ENCODE results near the gene LRRC59. TPM values are rescaled to one million over a fixed set of nuclear protein-coding genes. Genes with fewer than 3 reads are reported as not detected.

The LRRC59 gene
- total and polyA plus RNA-seq, 2 of the 13 experiments (the other 11 are each of a cell fraction or from before 2014, with no cell fraction given) = 87.3 to 222 TPM

DNA sequence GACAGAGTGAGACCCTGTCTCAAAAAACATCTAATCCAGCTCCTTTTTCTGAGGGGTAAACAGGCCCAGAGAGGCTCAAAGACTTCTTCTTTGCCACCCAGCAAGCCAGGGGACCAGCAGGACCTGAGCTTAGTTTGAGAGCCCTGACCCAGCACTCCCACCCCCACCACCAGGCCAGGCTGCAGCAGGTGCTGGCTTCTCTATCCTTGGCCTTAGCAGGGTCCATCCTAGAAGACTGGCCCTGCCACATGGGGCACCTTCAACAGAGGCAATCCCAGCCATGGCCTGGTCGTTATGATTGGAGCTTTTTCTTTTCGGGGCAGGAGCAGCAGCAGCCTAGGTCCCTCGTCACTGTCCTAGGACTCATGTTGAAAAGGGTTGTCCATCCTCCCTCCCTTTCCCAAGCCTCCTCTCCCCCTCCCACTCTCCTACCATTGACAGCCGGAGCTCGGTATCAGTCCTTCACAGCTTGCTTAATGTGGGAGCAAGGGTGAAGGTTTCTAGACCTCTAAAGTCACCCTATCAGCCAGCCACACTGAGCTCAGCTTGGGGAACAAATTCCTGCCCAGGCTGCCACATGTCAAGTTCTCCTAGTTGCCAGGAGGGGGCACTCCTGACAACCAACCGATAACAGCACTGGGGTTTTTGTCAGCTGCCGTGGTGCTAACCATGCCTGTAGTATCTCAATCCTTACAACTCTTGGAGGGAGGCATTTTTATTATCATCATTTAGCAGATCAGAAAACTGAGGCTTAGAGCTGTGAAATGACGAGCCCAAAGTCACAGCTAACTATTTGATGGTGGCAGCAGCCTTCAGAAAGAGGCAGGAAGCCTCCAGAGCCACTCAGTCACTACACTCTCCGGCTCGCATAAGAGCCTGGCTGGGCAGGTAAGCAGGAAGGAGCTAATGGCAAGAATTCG, 35.5 kb downstream of the LRRC59 start:
- ATAC-seq (peak; percentile 70), DNase-seq (ENCODE audit: low spot score) (peak; percentile 75)
- no peak overlapping the region for H3K9ac ChIP-seq (ENCODE audit: insufficient read depth, low read depth, low read length)
- 0 out of 2 replicates have a peak, but pooled peaks have one; percentile 29 for TF ChIP-seq ETV6 (CRISPR knock-in tag; conservative IDR thresholded peaks at IDR 0.05)
- 0 out of 2 replicates have a peak, but pooled peaks have one; percentile 10 for TF ChIP-seq SALL2 (CRISPR knock-in tag; IDR thresholded peaks at IDR 0.05)
- TF ChIP-seq KAT8 (CRISPR knock-in tag; IDR thresholded peaks at IDR 0.05) = peak; percentile 57
- no peak for TF ChIP-seq MXD1 (CRISPR knock-in tag; IDR thresholded peaks at IDR 0.05)
- TF ChIP-seq, protein P1, sequence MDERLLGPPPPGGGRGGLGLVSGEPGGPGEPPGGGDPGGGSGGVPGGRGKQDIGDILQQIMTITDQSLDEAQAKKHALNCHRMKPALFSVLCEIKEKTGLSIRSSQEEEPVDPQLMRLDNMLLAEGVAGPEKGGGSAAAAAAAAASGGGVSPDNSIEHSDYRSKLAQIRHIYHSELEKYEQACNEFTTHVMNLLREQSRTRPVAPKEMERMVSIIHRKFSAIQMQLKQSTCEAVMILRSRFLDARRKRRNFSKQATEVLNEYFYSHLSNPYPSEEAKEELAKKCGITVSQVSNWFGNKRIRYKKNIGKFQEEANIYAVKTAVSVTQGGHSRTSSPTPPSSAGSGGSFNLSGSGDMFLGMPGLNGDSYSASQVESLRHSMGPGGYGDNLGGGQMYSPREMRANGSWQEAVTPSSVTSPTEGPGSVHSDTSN (CRISPR knock-in tag; IDR thresholded peaks at IDR 0.05) = peak; percentile 48
- no peak for TF ChIP-seq ZMYM3 (CRISPR knock-in tag; IDR thresholded peaks at IDR 0.05)
- 0 out of 2 replicates have a peak, but pooled peaks have one; percentile 24 for TF ChIP-seq ZNF639 (CRISPR knock-in tag; conservative IDR thresholded peaks at IDR 0.05)
- no peak for TF ChIP-seq LRRFIP1 (CRISPR knock-in tag; conservative IDR thresholded peaks at IDR 0.05)
- TF ChIP-seq SSRP1 (CRISPR knock-in tag; IDR thresholded peaks at IDR 0.05) = peak; percentile 88
- no peak for TF ChIP-seq ZNF550 (CRISPR knock-in tag; IDR thresholded peaks at IDR 0.05; ENCODE audit: borderline replicate concordance)
- no peak for TF ChIP-seq ELF3 (CRISPR knock-in tag; IDR thresholded peaks at IDR 0.05)
- no peak for TF ChIP-seq ONECUT2 (CRISPR knock-in tag; IDR thresholded peaks at IDR 0.05)
- TF ChIP-seq KAT2B (IDR thresholded peaks at IDR 0.05; ENCODE audit: borderline replicate concordance, low read depth, low read length) = no peak
- TF ChIP-seq TCF7L2 (IDR thresholded peaks at IDR 0.05; ENCODE audit: low read depth, low read length) = no peak

More for the DNA sequence above, 35.5 kb downstream of the LRRC59 start:
- in situ Hi-C loops (cut with HindIII; ENCODE audit: extremely low pct_ligation_motif_present, low pct_unique_long_range_greater_than_20kb) = no loop called here
- no peaks in the 10 kb centered on the region for H3K9me3 ChIP-seq (ENCODE audit: low read length)
- ChIA-PET CTCF (ENCODE audit: low intra/inter-chr PET ratio, low total read pairs) (interaction anchor here (0.8 to 2.0 kb wide), 2 partner anchors 36 to 117 kb away, joined by 3 to 20 read pairs; partner anchors contain the start of genes LRRC59 and RSAD1), POLR2A (interaction anchor here (0.7 to 2.7 kb wide), 10 partner anchors 9 to 181 kb away, joined by 3 to 21 read pairs (median 6); partner anchors contain the start of genes LRRC59 and XYLT2)
- H3K36me3 ChIP-seq (replicated peaks in 1 of 2; ENCODE audit: control insufficient read depth in 1 of 2, insufficient read depth in 2 of 2, low read length in 2 of 2) = peaks cover 15 to 39% of the 10 kb centered on the region in 2 experiments
- H3K79me2 ChIP-seq (ENCODE audit: insufficient read depth, low read length) = no peaks in the 10 kb centered on the region
- peaks cover 44% of the 10 kb centered on the region for H3K4me1 ChIP-seq (ENCODE audit: insufficient read depth, low read length)
- no peak overlapping the region for H3K4me2 ChIP-seq (ENCODE audit: low read depth, low read length)
- H3K4me3 ChIP-seq (replicated peaks in 1 of 3; ENCODE audit: insufficient read depth in 1 of 3, low read depth in 2 of 3, low read length in 3 of 3) = no peak overlapping the region
- no peak overlapping the region for H2AFZ ChIP-seq (ENCODE audit: low read length)
- FAIRE-seq = peak; percentile 97
- intact Hi-C loops (cut with micrococcal nuclease; ENCODE audit: unreplicated experiment) = loop anchor here (1.0 kb wide), 1 partner anchor 117 kb away; no protein-coding TSS in a partner anchor
- 33% methylated on average over 11 of the region's 11 CpGs for WGBS (ENCODE audit: low lambda C conversion rate)
- no peaks in the 10 kb centered on the region for H3K27me3 ChIP-seq (ENCODE audit: control insufficient read depth in 1 of 2, insufficient read depth in 2 of 2, low read length in 2 of 2)
- TSS peak; percentile 23 for BruUV-seq (replicated peaks)
- H4K20me1 ChIP-seq (ENCODE audit: insufficient read depth, low read length) = no peaks in the 10 kb centered on the region
- peak overlapping the region; percentile 24 for H3K27ac ChIP-seq (ENCODE audit: extremely low read length, insufficient read depth, low read length)

Measured in HepG2 (cell line).